Subcutaneous abdominal adipose tissue (tissue), 5 donors: Measurements from ENCODE around the gene NAA40.
A peak's percentile ranks its signal among the peaks of the same experiment; 100 is the strongest.

ENCODE experiments used
- H3K27ac ChIP-seq: one replicate; pipeline ENCODE4 v1.7.0; 2013; ENCODE audit warnings: low read depth, mild to moderate bottlenecking, inconsistent platforms, low read length, moderate library complexity
- H3K27me3 ChIP-seq, 5 donors: one replicate each; pipeline ENCODE4 v1.7.0; 2013; ENCODE audit warnings: low read length in 5 of 5, inconsistent platforms in 1 of 5; ENCODE audit not compliant: control insufficient read depth in 5 of 5, insufficient read depth in 4 of 5
- H3K36me3 ChIP-seq, 5 donors: one replicate each; pipeline ENCODE4 v1.7.0; 2013; ENCODE audit warnings: low read length in 5 of 5; ENCODE audit not compliant: control insufficient read depth in 5 of 5, insufficient read depth in 5 of 5
- H3K4me1 ChIP-seq, 5 donors: one replicate each; pipeline ENCODE4 v1.7.0; 2013; ENCODE audit warnings: low read length in 5 of 5, mild to moderate bottlenecking in 3 of 5, moderate library complexity in 1 of 5; ENCODE audit not compliant: control insufficient read depth in 5 of 5, insufficient read depth in 5 of 5
- H3K4me3 ChIP-seq, 5 donors: one replicate each; pipeline ENCODE4 v1.7.0; 2013; ENCODE audit warnings: low read length in 5 of 5, low read depth in 1 of 5
- H3K9ac ChIP-seq, 5 donors: one replicate each; pipeline ENCODE4 v1.7.0; 2013; ENCODE audit warnings: low read length in 5 of 5, mild to moderate bottlenecking in 4 of 5, moderate library complexity in 3 of 5
- H3K9me3 ChIP-seq, 5 donors: one replicate each; pipeline ENCODE4 v1.7.0; 2013; ENCODE audit warnings: low read length in 5 of 5; ENCODE audit not compliant: control insufficient read depth in 5 of 5
- donor health status: healthy.
- donor health status: healthy.
- donor health status: healthy.
- donor health status: healthy.
- donor health status: healthy.

The NAA40 gene

GRCh38 chr11:63938479-63939396, at the start of gene NAA40:
Gene NAA40, plus strand, starts transcription at chr11:63939002. Its CDS starts 95 bp downstream, at chr11:63939097.
- Histone ChIP-seq H3K9me3 (no peaks in the 10 kb centered on the region), H3K36me3 (no peaks in the 10 kb centered on the region), H3K4me1 (peaks cover 0 to 32% (median 21%) of the 10 kb centered on the region in 5 donors), H3K9ac (peak within 1 kb of the TSS in 4 of 5 donors; percentile 71 to 84 (median 74)), H3K4me3 (peak within 1 kb of the TSS; percentile 75 to 84 (median 78)), H3K27me3 (no peaks in the 10 kb centered on the region), H3K27ac (peak within 1 kb of the TSS; percentile 37)

GRCh38 chr11:63889344-63889743, 49.5 kb upstream of the NAA40 start:
- no peak overlapping the region for H3K27ac ChIP-seq
- H3K4me1 ChIP-seq = peaks cover 9 to 36% (median 28%) of the 10 kb centered on the region in 5 donors
- peak overlapping the region in 2 of 5 donors; percentile 49 to 53 for H3K4me3 ChIP-seq
- peak overlapping the region in 3 of 5 donors; percentile 26 to 81 (median 74) for H3K9ac ChIP-seq
- no peaks in the 10 kb centered on the region for H3K27me3 ChIP-seq
- no peaks in the 10 kb centered on the region for H3K36me3 ChIP-seq
- no peaks in the 10 kb centered on the region for H3K9me3 ChIP-seq

GRCh38 chr11:63890368-63890767, 48.4 kb upstream of the NAA40 start:
- peaks cover 9 to 33% (median 28%) of the 10 kb centered on the region in 5 donors for H3K4me1 ChIP-seq
- no peaks in the 10 kb centered on the region for H3K9me3 ChIP-seq
- H3K9ac ChIP-seq = no peak overlapping the region
- no peaks in the 10 kb centered on the region for H3K27me3 ChIP-seq
- H3K27ac ChIP-seq = no peak overlapping the region
- H3K36me3 ChIP-seq = peaks cover 0 to 9% (median 6%) of the 10 kb centered on the region in 5 donors
- no peak overlapping the region for H3K4me3 ChIP-seq

GRCh38 chr11:63892228-63892627, 46.6 kb upstream of the NAA40 start:
- Histone ChIP-seq H3K36me3 (peaks cover 5 to 26% (median 20%) of the 10 kb centered on the region in 5 donors), H3K27me3 (no peaks in the 10 kb centered on the region), H3K9ac (no peak overlapping the region), H3K9me3 (no peaks in the 10 kb centered on the region), H3K4me1 (peaks cover 10 to 33% (median 28%) of the 10 kb centered on the region in 5 donors), H3K27ac (no peak overlapping the region), H3K4me3 (no peak overlapping the region)

- Histone ChIP-seq H3K4me3 (no peak overlapping the region), H3K9me3 (no peaks in the 10 kb centered on the region), H3K27ac (no peak overlapping the region), H3K36me3 (peaks cover 5 to 37% (median 31%) of the 10 kb centered on the region in 5 donors), H3K9ac (no peak overlapping the region), H3K27me3 (no peaks in the 10 kb centered on the region), H3K4me1 (peaks cover 5 to 22% (median 17%) of the 10 kb centered on the region in 5 donors)
Observed at GRCh38 chr11:63893355-63893754, 45.4 kb upstream of the NAA40 start.

GRCh38 chr11:63896071-63896470, 42.7 kb upstream of the NAA40 start:
- no peaks in the 10 kb centered on the region for H3K9me3 ChIP-seq
- no peaks in the 10 kb centered on the region for H3K27me3 ChIP-seq
- H3K9ac ChIP-seq = no peak overlapping the region
- no peak overlapping the region for H3K4me3 ChIP-seq
- H3K36me3 ChIP-seq = peaks cover 5 to 65% (median 58%) of the 10 kb centered on the region in 5 donors
- H3K4me1 ChIP-seq = peaks cover 2 to 10% (median 4%) of the 10 kb centered on the region in 5 donors
- H3K27ac ChIP-seq = no peak overlapping the region

GRCh38 chr11:63897459-63898146, 41.2 kb upstream of the NAA40 start:
- peak overlapping the region in 1 of 5 donors; percentile 9 for H3K9ac ChIP-seq
- peaks cover 2 to 10% (median 4%) of the 10 kb centered on the region in 5 donors for H3K4me1 ChIP-seq
- no peak overlapping the region for H3K27ac ChIP-seq
- H3K9me3 ChIP-seq = no peaks in the 10 kb centered on the region
- H3K36me3 ChIP-seq = peaks cover 5 to 79% (median 71%) of the 10 kb centered on the region in 5 donors
- no peaks in the 10 kb centered on the region for H3K27me3 ChIP-seq
- no peak overlapping the region for H3K4me3 ChIP-seq

GRCh38 chr11:63901660-63902059, 37.1 kb upstream of the NAA40 start:
- H3K4me3 ChIP-seq = no peak overlapping the region
- peaks cover 0 to 94% (median 88%) of the 10 kb centered on the region in 5 donors for H3K36me3 ChIP-seq
- peaks cover 0 to 2% (median 0%) of the 10 kb centered on the region in 5 donors for H3K4me1 ChIP-seq
- no peak overlapping the region for H3K27ac ChIP-seq
- H3K9me3 ChIP-seq = no peaks in the 10 kb centered on the region
- no peak overlapping the region for H3K9ac ChIP-seq
- no peaks in the 10 kb centered on the region for H3K27me3 ChIP-seq

GRCh38 chr11:63903884-63904283, 34.9 kb upstream of the NAA40 start:
- no peaks in the 10 kb centered on the region for H3K27me3 ChIP-seq
- no peak overlapping the region for H3K27ac ChIP-seq
- no peak overlapping the region for H3K9ac ChIP-seq
- H3K9me3 ChIP-seq = no peaks in the 10 kb centered on the region
- no peak overlapping the region for H3K4me3 ChIP-seq
- peaks cover 0 to 93% (median 88%) of the 10 kb centered on the region in 5 donors for H3K36me3 ChIP-seq
- peaks cover 0 to 12% (median 10%) of the 10 kb centered on the region in 5 donors for H3K4me1 ChIP-seq
